ENCODE data around the gene GJB5.

The GJB5 gene

GRCh38 chr1:34712007-34712688, 42.7 kb upstream of the GJB5 start:
- TF ChIP-seq CTCF (IDR thresholded peaks at IDR 0.05; ENCODE audit: insufficient read depth, low read depth, low read length, missing control alignments) = no peak
- no peak for DNase-seq (ENCODE audit: low read depth)
- no peak overlapping the region for H3K4me3 ChIP-seq (ENCODE audit: low read length)

- no peak overlapping the region for H3K4me3 ChIP-seq (ENCODE audit: low read length)
- no peak for TF ChIP-seq CTCF (IDR thresholded peaks at IDR 0.05; ENCODE audit: insufficient read depth, low read depth, low read length, missing control alignments)
- DNase-seq (ENCODE audit: low read depth) = no peak
Observed at GRCh38 chr1:34713443-34713842, 41.4 kb upstream of the GJB5 start.

DNA sequence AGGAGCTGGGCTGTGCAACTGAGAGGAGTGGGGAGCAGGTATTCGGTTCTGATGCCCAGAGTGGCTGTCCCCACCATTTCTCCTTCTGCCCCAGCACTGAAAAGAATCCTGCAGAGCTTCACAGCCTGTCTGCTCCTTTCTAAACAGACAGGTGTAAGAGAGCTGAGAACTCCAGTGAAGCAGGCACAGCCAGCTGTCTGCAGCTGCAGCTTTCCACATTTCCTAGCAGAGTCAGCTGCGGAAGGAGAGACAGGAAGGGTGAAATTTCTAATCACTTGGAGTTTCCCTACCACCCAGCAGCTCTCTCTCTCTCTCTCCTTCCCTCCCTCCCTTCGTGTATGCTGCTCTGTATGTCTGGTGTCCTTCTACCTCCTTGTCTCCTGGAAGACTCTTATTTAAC, 40.5 kb upstream of the GJB5 start:
- no peak overlapping the region for H3K4me3 ChIP-seq (ENCODE audit: low read length)
- no peak for DNase-seq (ENCODE audit: low read depth)
- TF ChIP-seq CTCF (IDR thresholded peaks at IDR 0.05; ENCODE audit: insufficient read depth, low read depth, low read length, missing control alignments) = no peak

GRCh38 chr1:34715139-34715538, 39.7 kb upstream of the GJB5 start:
- no peak for TF ChIP-seq CTCF (IDR thresholded peaks at IDR 0.05; ENCODE audit: insufficient read depth, low read depth, low read length, missing control alignments)
- no peak for DNase-seq (ENCODE audit: low read depth)
- no peak overlapping the region for H3K4me3 ChIP-seq (ENCODE audit: low read length)

DNA sequence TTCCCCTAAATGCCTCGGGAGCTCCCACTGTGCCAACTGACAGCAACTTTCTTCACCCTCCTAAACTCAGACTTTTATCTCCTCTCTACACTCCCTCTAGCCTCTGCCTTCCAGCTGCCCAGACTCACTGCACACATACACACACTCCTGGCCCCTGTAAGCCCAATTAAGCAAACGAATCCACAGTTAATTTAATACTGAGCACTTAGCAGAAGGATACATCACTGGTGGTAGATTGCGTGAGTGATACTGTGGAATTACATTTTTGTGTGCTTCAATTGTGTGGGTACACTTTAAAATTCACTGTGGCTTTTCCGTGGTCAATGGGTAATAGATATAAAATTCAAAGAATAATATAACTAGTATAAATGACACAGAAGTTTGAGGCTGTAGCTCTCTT, 33.6 kb upstream of the GJB5 start:
- TF ChIP-seq CTCF (IDR thresholded peaks at IDR 0.05; ENCODE audit: insufficient read depth, low read depth, low read length, missing control alignments) = no peak
- H3K4me3 ChIP-seq (ENCODE audit: low read length) = no peak overlapping the region
- DNase-seq (ENCODE audit: low read depth) = no peak

DNA sequence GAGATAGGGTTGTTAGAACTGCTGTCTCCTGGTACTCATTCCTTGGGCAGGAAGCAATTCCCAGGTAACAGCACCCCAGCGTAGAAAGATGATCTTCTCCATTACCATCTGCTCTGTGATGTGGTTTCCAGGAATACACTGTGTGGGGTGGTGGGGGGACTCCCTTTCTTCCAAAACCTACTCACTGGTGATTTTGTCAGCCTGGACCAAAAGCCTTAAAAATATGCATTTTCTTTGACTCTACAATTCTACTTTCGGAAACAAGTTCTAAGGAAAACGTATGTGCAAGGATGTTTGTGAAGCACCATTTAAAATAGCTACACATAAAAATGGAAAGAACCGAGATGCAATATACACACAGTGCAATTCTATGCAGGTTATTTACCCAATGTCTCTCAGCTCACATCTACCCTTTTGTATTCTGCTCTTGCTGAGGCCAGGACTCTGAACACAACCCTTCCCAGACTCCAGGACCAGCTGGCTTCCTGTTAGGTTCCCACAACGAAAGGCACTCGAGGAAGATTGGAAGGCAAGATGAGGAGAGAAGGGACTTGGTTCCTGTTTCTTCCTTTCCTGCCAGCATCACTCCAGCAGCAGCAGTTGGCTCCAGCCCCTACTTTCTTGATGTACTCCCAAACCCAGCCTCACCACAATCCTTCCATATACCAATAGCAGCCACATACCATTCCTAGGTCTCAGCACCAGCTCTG, 33.0 kb upstream of the GJB5 start:
- DNase-seq (ENCODE audit: low read depth) = no peak
- H3K4me3 ChIP-seq (ENCODE audit: low read length) = no peak overlapping the region
- no peak for TF ChIP-seq CTCF (IDR thresholded peaks at IDR 0.05; ENCODE audit: insufficient read depth, low read depth, low read length, missing control alignments)

DNA sequence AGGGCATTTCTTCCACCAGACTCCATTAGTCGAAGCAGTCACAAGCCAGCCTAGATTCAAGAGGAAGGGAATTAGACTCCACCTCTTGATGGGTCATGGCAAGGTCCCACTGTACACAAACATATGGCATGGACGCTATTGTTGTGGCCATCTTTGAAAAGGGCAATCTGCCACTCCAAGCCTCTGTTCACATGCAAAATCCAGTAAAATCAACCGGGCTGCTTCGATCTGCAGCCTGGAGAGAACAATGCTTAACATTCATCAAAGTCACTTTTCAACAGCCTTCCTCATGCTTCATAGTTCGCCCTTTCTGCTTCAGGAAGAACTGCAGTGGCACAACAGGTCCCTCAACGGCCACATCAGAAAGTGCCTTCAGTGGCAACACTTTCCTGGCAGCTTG, 28.0 kb upstream of the GJB5 start:
- no peak overlapping the region for H3K4me3 ChIP-seq (ENCODE audit: low read length)

More for the DNA sequence above, 28.0 kb upstream of the GJB5 start:
- no peak for DNase-seq (ENCODE audit: low read depth)
- no peak for TF ChIP-seq CTCF (IDR thresholded peaks at IDR 0.05; ENCODE audit: insufficient read depth, low read depth, low read length, missing control alignments)
